ENCODE results near the gene CD22. TPM values are rescaled to one million over a fixed set of nuclear protein-coding genes. Genes with fewer than 3 reads are reported as not detected.

Gene CD22
- total and polyA plus RNA-seq, 10 donors = 251 to 446 (median 362) TPM

- TF ChIP-seq POLR2AphosphoS5 (IDR thresholded peaks at IDR 0.05) (no peak), CTCF (IDR thresholded peaks at IDR 0.05 in 8 of 11, conservative IDR thresholded peaks at IDR 0.05 in 3 of 11) (no peak)
- no peak overlapping the region for H3K27ac ChIP-seq
- peaks cover 0 to 37% (median 24%) of the 10 kb centered on the region in 8 donors for H3K9me3 ChIP-seq
- intact Hi-C loops (cut with DNase I; ENCODE audit: low total_unique reads) = no loop called here
- no peaks in the 10 kb centered on the region for H3K36me3 ChIP-seq
- H3K4me1 ChIP-seq = no peaks in the 10 kb centered on the region
- WGBS, 5 donors = 85 to 94% (median 92%) methylated on average over 6 of the region's 6 CpGs
- H3K4me3 ChIP-seq = no peak overlapping the region
- no peak for DNase-seq
- H3K27me3 ChIP-seq (replicated peaks in 1 of 7) = peaks cover 0 to 5% (median 0%) of the 10 kb centered on the region in 7 donors
Measured at GRCh38 chr19:35388277-35389054, 59.5 kb downstream of the CD22 start.

GRCh38 chr19:35389192-35389861 is 60.3 kb downstream of the CD22 start:
- intact Hi-C loops (cut with DNase I; ENCODE audit: low total_unique reads) = no loop called here
- Histone ChIP-seq H3K36me3 (no peaks in the 10 kb centered on the region), H3K27me3 (replicated peaks in 1 of 7) (peaks cover 0 to 2% (median 0%) of the 10 kb centered on the region in 7 donors), H3K27ac (no peak overlapping the region), H3K9me3 (peaks cover 0 to 36% (median 24%) of the 10 kb centered on the region in 8 donors), H3K4me3 (no peak overlapping the region), H3K4me1 (no peaks in the 10 kb centered on the region)
- TF ChIP-seq CTCF (IDR thresholded peaks at IDR 0.05 in 8 of 11, conservative IDR thresholded peaks at IDR 0.05 in 3 of 11) = no peak
- no peak for TF ChIP-seq POLR2AphosphoS5 (IDR thresholded peaks at IDR 0.05)
- TF ChIP-seq POLR2A (IDR thresholded peaks at IDR 0.05) = no peak
- 64 to 86% (median 78%) methylated on average over 6 of the region's 6 CpGs for WGBS, 5 donors
- no peak for DNase-seq

GRCh38 chr19:35392742-35393715 is 64.0 kb downstream of the CD22 start:
- Histone ChIP-seq H3K27ac (no peak overlapping the region), H3K36me3 (no peaks in the 10 kb centered on the region), H3K4me3 (no peak overlapping the region), H3K27me3 (replicated peaks in 1 of 7) (no peaks in the 10 kb centered on the region), H3K4me1 (peaks cover 0 to 12% (median 5%) of the 10 kb centered on the region in 6 donors), H3K9me3 (no peaks in the 10 kb centered on the region)
- no peak for DNase-seq
- intact Hi-C loops (cut with DNase I; ENCODE audit: low total_unique reads) = no loop called here
- no peak for TF ChIP-seq POLR2A (IDR thresholded peaks at IDR 0.05)
- no peak for TF ChIP-seq POLR2AphosphoS5 (IDR thresholded peaks at IDR 0.05)
- no peak for TF ChIP-seq CTCF (IDR thresholded peaks at IDR 0.05 in 8 of 11, conservative IDR thresholded peaks at IDR 0.05 in 3 of 11)
- 53 to 62% (median 55%) methylated on average over 5 of the region's 5 CpGs for WGBS, 5 donors
